Suprapubic skin (tissue), 4 donors: Measurements from ENCODE around the gene VIPR1. TPM values are rescaled to one million over a fixed set of nuclear protein-coding genes. Genes with fewer than 3 reads are reported as not detected.

ENCODE experiments used
- DNase-seq, 2 donors: peaks; one replicate each; pipeline ENCODE4 v3.0.0-alpha.2; 2019; ENCODE audit warnings: low spot score in 2 of 2
- H3K27ac ChIP-seq: fragments of 200-600 bp; sonication (generic); one replicate; pipeline ENCODE4 v1.5.1; 2019
- H3K27me3 ChIP-seq: fragments of 200-600 bp; sonication (generic); one replicate; pipeline ENCODE4 v1.5.1; 2019
- H3K36me3 ChIP-seq: fragments of 200-600 bp; sonication (generic); one replicate; pipeline ENCODE4 v1.5.1; 2019
- H3K4me1 ChIP-seq: fragments of 200-600 bp; sonication (generic); one replicate; pipeline ENCODE4 v1.5.1; 2019
- H3K4me3 ChIP-seq: fragments of 200-600 bp; sonication (generic); one replicate; pipeline ENCODE4 v1.5.1; 2019; ENCODE audit warnings: mild to moderate bottlenecking
- H3K9me3 ChIP-seq: fragments of 200-600 bp; sonication (generic); one replicate; pipeline ENCODE4 v1.5.1; 2019
- EP300 ChIP-seq: sonication (generic); formaldehyde crosslinking; IDR thresholded peaks from one replicate; pipeline ENCODE4 v1.6.1; 2017; ENCODE audit warnings: antibody characterized with exemption
- POLR2A ChIP-seq, 2 donors: fragments of 450-650 bp; IDR thresholded peaks; one replicate each; pipeline ENCODE4 v1.6.1; 2017; ENCODE audit warnings: antibody characterized with exemption in 2 of 2, mild to moderate bottlenecking in 2 of 2, moderate library complexity in 2 of 2
- POLR2AphosphoS5 ChIP-seq, 3 donors: sonication (generic); formaldehyde crosslinking; IDR thresholded peaks; one replicate each; pipeline ENCODE4 v1.6.1; 2017; ENCODE audit warnings: antibody characterized with exemption in 3 of 3
- WGBS: methylation state at CpG from one replicate; pipeline ENCODE4 v1.1.5; 2018; 5-methylcytosine and 5-hydroxymethylcytosine counted together
- total RNA-seq, 4 donors: library from RNA; depleted of rRNA; stranded (reverse); fragments of >200 nt; gene quantifications; one replicate each; pipeline ENCODE4 v1.1.0, GENCODE V29; 2016
- TF ChIP-seq, protein P1 (sequence below), 2 donors: fragments of 200-600 bp in 1 of 2; fragments of 450-650 bp in 1 of 2; sonication (generic) in 1 of 2; IDR thresholded peaks; one replicate each; pipeline ENCODE4 v1.5.1; 2016 to 2019; ENCODE audit warnings: antibody characterized with exemption in 2 of 2, mild to moderate bottlenecking in 1 of 2, moderate library complexity in 1 of 2

The VIPR1 gene
- total RNA-seq, 4 donors from 2014 or later: 39.8 to 148 (median 74.3) TPM

DNA sequence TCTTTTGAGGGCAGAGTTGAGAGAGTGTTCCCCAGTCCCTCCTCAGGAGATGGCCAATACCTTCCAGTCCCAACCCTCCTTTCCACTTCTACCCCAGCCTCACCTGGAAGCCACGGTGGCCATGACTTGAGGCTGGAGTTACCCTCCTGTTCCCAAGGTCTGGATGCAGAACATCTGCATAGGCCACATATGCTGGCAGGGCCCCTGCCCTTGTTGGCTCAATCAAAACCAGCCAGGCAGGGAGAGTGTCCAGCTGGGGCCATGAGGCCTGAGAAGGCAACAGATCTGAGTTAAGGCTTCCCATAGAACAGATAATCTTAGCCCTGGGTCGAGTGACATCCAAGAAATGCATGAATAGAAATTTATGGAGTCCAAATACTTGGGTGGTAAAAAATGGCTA, 23.6 kb upstream of the VIPR1 start:
- no peak overlapping the region for H3K4me3 ChIP-seq
- no peak for DNase-seq
- H3K36me3 ChIP-seq: no peaks in the 10 kb centered on the region
- peaks cover 27% of the 10 kb centered on the region for H3K4me1 ChIP-seq
- no peaks in the 10 kb centered on the region for H3K27me3 ChIP-seq
- TF ChIP-seq, protein P1, sequence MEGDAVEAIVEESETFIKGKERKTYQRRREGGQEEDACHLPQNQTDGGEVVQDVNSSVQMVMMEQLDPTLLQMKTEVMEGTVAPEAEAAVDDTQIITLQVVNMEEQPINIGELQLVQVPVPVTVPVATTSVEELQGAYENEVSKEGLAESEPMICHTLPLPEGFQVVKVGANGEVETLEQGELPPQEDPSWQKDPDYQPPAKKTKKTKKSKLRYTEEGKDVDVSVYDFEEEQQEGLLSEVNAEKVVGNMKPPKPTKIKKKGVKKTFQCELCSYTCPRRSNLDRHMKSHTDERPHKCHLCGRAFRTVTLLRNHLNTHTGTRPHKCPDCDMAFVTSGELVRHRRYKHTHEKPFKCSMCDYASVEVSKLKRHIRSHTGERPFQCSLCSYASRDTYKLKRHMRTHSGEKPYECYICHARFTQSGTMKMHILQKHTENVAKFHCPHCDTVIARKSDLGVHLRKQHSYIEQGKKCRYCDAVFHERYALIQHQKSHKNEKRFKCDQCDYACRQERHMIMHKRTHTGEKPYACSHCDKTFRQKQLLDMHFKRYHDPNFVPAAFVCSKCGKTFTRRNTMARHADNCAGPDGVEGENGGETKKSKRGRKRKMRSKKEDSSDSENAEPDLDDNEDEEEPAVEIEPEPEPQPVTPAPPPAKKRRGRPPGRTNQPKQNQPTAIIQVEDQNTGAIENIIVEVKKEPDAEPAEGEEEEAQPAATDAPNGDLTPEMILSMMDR (IDR thresholded peaks at IDR 0.05): no peak
- TF ChIP-seq POLR2A (IDR thresholded peaks at IDR 0.05): no peak
- TF ChIP-seq POLR2AphosphoS5 (IDR thresholded peaks at IDR 0.05): no peak
- TF ChIP-seq EP300: no peak
- H3K9me3 ChIP-seq: peaks cover 13% of the 10 kb centered on the region
- 42% methylated on average over 2 of the region's 2 CpGs for WGBS
- no peak overlapping the region for H3K27ac ChIP-seq

DNA sequence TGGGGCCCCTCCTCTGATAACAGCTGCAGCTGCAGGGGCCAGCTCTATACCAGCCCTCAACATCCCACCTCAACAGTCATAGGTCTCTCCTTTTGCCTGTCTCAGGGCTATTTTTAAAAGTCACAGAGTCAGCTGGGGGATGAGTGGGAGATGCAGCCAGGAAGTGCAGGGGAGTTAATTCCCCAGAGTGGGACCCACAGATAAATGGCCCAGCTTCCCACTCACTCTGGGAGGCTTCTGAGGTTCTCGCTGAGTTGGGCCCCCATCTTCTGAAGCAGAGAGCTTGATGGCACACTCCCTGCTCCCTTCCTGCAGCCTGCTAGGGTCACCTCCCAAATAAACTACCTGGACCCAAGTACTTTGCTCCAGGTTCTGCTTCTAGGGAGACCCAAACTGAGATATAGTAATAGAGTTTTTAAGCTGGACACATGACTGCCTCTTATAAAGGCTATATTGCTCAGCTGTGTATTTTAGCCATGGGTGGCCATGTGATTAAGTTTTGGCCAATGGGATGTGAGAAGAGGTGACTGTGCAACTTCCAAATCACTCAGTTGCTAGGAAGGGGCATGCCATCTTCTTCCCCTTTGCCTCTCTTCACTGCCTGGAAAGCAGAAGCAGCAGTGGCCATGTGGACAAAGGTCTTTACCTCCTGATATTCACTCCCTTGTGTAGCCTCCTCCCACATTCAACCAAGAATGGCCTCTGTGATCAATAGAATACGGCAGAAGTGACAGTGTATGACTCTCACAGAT, 15.5 kb upstream of the VIPR1 start:
- DNase-seq: no peak
- Histone ChIP-seq H3K9me3 (no peaks in the 10 kb centered on the region), H3K4me1 (peaks cover 20% of the 10 kb centered on the region), H3K27ac (no peak overlapping the region), H3K36me3 (no peaks in the 10 kb centered on the region), H3K4me3 (no peak overlapping the region), H3K27me3 (no peaks in the 10 kb centered on the region)
- WGBS: 100% methylated on average over 1 of the region's 2 CpGs
- TF ChIP-seq POLR2AphosphoS5 (IDR thresholded peaks at IDR 0.05) (no peak), POLR2A (IDR thresholded peaks at IDR 0.05) (no peak), EP300 (no peak)
- TF ChIP-seq, protein P1 (IDR thresholded peaks at IDR 0.05): no peak

DNA sequence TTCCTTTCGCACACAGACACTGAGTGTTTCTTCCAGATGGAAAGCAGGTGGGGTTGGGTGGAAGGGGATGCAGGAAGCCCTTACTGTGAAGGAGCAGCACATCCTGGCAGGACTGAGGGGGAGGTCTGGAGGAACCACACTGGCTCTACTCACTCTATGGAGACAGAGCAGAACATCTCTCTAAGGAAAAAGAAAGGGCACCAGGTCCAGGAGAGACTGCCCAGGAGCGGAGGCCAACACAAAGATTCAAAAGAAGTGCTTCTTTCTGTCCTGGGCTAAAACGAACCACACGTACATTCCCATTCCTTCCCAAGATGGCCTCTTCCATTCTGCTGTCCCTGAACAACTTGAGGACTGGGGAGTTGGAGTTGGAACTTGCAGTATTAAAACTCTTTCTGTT, 13.8 kb upstream of the VIPR1 start:
- TF ChIP-seq POLR2AphosphoS5 (IDR thresholded peaks at IDR 0.05): no peak
- DNase-seq: peak in 1 of 2 donors; percentile 25
- no peaks in the 10 kb centered on the region for H3K27me3 ChIP-seq
- no peak overlapping the region for H3K27ac ChIP-seq
- no peaks in the 10 kb centered on the region for H3K9me3 ChIP-seq
- peaks cover 20% of the 10 kb centered on the region for H3K4me1 ChIP-seq
- no peaks in the 10 kb centered on the region for H3K36me3 ChIP-seq
- H3K4me3 ChIP-seq: no peak overlapping the region
- 83% methylated on average over 4 of the region's 4 CpGs for WGBS

DNA sequence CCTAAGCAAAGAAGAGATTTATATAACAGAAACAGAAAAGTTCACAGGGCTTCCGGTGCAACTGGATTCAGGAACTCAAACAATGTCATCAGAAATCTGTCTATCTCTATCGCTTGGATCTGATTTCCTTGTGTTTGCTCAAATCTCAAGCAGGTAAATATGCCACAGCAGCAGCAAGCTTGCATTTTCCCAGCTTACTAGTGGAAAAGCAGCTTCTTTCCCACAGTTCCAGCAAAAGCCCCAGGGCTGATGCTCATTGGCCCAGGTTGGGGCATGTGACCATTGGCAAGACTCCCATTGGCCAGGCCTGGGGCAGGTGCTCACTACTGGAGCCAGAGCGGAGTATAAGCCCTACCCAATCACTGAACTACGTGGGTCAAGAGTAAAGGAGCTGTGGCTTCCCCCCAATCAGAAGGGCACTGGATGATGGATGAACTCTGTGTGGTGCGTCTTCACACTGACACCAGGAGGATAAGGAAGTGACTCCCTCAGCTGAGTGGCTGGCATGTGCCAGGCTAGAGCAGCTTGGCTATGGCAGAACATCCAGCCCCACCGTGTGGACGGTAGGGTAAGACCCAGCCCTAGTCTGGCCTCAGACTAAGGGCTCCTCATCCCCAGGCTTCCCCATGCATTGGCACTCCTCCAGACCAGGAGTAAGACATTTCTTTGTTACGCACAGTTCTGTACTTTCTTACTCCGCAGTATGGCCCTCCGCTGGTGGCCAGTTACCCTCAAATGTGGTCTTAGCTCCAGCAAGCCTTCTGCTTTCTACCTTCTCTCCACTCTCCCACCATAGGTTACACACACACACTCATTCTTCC, 13.1 kb upstream of the VIPR1 start:
- no peak for TF ChIP-seq EP300
- no peak for TF ChIP-seq POLR2A (IDR thresholded peaks at IDR 0.05)
- no peak for TF ChIP-seq POLR2AphosphoS5 (IDR thresholded peaks at IDR 0.05)
- TF ChIP-seq, protein P1 (IDR thresholded peaks at IDR 0.05): no peak
- Histone ChIP-seq H3K27ac (peak overlapping the region; percentile 34), H3K4me3 (no peak overlapping the region), H3K4me1 (peaks cover 20% of the 10 kb centered on the region), H3K36me3 (no peaks in the 10 kb centered on the region), H3K27me3 (no peaks in the 10 kb centered on the region), H3K9me3 (no peaks in the 10 kb centered on the region)
- 79% methylated on average over 10 of the region's 10 CpGs for WGBS
- DNase-seq: peak; percentile 50 to 73

DNA sequence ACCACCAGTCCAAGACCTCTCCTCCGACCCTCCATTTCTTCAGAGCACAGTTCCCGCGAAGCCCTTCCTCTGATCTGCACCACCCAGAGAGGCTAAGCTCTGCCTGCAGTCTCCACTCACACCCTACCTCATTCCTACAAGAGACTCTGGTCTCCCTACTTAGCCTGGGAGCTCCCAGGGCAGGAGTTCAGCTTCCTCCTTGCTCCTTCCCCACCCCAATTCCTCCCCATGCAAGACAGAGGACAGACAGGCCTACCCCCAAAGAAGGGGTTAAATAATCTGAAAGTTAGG, 12.6 kb upstream of the VIPR1 start:
- Histone ChIP-seq H3K4me1 (peaks cover 20% of the 10 kb centered on the region), H3K9me3 (no peaks in the 10 kb centered on the region), H3K4me3 (no peak overlapping the region), H3K27me3 (no peaks in the 10 kb centered on the region), H3K36me3 (no peaks in the 10 kb centered on the region), H3K27ac (peak overlapping the region; percentile 30)
- no peak for DNase-seq
- 68% methylated on average over 3 of the region's 3 CpGs for WGBS
- TF ChIP-seq EP300 (no peak), POLR2A (IDR thresholded peaks at IDR 0.05) (no peak), POLR2AphosphoS5 (IDR thresholded peaks at IDR 0.05) (no peak)
- TF ChIP-seq, protein P1 (IDR thresholded peaks at IDR 0.05): no peak
